Kidney tubule cell (primary cell): ENCODE measurements around the gene MINDY4.

ENCODE experiments used
- DNase-seq: peaks from one replicate; pipeline ENCODE4 v3.0.0-alpha.2; 2018; ENCODE audit warnings: low spot score

The MINDY4 gene

DNA sequence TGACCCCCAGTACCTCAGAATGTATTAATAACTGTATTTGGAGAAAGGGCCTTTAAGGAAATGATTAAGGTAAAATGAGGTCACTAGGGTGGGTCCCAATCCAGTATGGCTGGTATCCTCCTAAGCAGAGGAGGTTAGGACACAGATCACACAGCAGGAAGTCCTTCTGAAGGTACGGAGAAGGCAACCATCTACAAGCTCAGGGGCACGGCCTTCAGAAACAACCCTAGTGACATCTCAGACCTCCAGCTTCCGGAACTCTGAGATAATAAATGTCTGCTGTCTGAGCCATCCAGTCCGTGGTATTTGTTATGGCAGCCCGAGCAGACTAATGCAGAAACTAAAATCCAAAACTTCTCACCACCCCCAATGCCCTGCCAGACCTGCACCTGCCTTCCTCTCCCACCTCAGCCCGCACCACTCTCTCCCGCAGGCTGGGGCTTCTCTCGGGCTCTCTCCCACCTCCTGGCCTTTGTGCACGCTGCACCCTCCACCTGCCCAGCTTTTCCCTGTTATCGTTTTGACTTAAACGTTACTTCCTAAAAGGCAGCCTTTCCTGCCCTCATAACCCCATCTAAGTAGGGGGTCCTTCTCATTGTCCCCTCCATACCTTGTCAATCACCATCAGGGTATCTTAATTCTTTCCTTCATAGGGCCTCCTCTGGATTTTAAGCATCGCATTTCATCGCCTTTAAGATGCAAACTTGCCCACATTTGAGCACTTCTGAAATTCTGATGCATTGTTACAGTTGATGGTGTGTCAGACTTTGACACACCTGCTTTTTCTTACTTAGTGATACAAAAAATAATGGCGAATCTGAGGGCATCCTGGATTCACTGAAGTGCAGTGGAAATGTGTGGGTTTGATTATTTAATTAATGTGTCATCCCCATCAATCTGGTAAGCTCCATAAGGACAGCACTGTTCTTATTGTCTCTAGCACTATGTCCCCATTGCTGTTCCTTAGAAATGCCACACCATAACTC lies 108.2 kb downstream of the MINDY4 start:
- no peak for DNase-seq

DNA sequence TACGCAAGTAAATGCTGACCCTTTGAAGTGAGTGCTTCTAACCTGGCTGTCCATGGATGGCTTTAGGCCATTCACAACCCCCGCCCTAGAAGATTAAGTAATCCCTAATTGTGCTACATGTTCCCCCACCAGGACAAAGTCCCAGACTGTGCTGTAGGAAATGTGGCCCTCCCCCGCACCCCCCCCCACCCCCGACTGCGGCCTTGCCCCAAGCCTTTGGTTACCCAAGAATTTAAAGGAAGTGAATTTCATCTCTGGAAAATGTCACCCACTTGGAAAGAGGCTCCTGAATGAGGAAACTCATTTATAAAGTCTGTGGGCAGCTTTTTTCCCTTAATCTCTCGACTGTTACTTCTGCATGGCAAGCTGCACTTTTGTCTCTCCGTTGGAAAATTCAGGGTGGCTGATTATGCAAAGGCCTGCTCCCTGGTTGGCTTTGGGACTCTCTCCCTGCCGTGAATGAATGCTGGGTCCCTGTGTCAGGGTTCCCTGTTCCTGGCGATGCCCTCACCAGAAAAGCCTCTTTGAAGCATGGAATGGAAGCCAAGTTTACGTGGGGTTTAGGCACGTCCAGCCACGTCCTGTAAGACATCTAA lies 109.0 kb downstream of the MINDY4 start:
- DNase-seq: no peak

DNA sequence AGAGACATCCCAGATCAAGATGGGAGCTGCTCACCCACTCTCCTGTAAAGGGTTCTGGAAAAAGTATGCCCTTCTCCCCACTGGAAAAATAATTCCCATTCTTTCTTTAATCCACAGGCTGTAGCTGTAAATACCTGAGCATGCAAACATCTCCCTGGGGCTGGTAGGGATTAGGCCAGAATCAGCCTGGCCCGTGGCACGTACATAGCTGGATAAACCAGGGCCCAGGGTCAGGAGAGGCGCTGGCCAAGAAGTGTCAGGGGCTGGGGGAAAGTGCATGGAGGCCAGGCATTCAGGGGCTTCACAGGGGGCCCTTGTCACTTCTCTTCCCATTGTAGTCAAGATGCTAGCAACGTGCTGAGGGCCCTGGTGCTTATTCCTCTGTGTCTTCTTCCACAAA lies 109.7 kb downstream of the MINDY4 start:
- DNase-seq: no peak

DNA sequence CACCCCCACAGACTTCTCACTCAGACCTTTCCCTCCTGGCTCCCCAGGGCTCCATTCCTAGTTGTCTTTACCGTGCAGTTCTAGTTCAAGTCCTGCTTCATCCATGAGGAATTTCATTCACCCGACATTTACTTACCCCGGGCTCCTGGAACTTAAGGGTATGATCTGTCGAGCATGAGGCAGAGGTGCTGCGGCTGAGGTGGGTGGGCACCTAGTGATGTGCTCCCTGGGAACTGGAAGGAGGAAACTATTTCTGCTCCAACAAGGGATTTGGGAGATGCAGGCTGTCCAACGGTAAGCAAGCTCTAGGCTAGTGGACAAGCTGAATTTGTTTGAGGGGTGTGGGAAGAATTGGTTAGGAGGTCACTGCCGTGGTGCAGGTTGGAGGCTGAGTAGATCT lies 110.2 kb downstream of the MINDY4 start:
- DNase-seq: no peak

DNA sequence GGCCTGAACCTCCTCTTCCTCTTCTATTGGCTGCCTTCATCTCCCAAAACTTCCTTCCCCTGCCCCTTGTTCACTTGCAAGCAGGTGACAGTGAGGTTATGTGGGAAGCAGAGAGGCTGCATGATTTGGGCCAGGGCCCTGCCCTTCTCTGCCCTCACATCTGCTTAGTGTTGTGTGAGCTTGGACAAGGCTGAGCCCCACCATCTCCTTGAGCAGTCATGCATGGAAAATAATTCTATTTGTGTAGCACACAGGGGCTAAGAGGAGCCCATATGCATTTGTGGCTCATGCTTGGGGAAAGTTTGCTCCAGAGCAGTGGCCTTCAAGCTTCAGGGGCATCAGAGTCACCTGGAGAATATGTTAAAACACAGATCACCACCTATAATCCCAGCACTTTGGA lies 113.7 kb downstream of the MINDY4 start:
- no peak for DNase-seq

DNA sequence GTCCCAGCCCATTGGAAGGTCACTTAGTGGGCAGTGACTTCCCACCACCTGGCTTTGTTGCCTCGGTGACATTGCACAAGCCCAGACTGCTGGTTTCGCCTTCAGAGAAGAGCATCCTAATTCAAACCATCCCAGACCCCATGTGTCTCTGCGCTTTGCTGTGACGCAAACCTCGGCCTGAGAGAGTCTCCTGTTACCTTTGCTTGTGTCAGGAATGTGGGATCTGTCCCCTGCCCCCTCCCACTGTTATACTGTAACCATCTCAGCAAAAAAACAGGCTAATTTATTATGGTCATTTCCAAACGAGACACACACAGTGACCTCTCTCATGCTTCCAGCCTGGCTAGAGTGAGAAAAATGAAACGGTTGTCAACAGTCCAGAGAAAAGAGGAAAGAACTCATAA lies 115.4 kb downstream of the MINDY4 start:
- DNase-seq: no peak

DNA sequence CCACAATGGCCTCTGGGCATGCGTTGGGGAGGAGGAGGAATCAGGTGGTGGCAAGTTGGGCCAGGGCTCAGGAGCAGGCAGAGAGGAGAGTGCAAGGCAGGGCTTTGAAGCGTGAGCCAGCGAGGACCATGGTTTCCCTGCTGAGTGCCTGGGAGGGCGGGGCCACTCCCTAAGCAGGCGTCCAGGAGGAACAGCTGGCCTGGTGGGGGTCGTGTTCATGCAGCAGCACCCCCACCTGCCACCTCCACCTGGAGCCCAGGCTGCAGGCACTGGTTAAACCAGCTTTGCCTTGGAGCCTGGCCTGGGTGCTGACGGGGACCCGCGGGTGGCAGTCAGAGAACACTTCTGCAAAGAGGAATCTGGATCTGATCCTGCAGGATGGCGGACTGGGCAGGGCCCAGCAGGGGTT lies 116.3 kb downstream of the MINDY4 start:
- DNase-seq: no peak

DNA sequence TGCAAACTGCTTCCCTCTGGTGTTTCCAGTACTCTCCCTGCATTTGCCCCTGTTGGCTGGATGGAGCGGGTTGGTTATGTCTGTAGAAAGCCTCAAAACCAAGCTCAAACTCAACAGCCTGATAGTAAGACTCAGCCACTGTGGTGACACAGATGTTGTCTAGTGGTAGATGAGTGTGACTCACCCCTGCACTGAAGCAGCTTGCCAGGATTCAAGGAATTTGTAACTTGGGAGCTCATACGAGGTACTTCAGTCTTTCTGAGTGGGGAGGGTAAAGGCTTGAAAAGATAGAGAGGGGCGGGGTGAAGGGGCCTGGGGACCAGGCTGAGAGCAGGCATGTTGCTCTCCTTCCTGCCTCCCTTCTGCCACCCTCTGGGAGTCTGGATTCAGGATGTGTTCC lies 117.5 kb downstream of the MINDY4 start:
- DNase-seq: peak; percentile 79

DNA sequence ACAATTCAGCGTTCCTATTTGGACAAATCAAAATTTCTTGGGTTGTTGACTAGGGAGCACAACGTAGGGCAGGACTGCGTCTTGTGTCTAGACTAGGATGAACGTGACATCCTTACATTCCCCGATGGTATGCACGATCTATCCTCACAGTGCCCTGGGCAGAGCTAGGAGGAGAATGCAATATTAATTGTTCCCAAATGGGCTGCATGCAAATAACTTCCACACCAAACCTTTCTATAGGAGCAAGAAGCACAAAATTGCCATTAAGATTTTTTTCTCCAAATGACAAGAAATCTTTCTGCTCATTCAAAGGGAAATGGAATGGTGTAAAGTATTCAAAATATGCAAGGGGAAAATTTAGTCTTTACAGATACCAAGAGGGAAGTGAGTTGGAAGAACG lies 119.0 kb downstream of the MINDY4 start:
- DNase-seq: no peak

DNA sequence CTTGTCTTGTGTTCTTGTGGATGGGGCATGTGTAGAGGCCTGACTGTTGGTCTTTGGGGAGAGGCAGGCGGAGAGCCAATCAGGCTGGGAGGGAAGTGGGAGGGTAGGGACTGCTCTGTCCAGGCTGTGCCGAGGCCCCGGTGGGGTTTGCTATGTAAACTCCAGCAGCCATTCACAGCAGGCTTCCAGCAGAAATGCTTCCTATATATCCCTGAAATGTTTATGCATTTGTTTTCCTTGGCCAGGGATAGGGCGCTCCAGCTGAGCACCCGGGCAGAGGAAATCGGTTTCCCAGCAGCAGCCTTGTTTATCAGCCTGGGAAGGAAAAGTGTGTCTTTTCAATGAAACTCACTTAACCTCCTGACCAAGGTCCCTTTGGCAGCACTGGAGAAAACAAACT lies 122.1 kb downstream of the MINDY4 start:
- no peak for DNase-seq

DNA sequence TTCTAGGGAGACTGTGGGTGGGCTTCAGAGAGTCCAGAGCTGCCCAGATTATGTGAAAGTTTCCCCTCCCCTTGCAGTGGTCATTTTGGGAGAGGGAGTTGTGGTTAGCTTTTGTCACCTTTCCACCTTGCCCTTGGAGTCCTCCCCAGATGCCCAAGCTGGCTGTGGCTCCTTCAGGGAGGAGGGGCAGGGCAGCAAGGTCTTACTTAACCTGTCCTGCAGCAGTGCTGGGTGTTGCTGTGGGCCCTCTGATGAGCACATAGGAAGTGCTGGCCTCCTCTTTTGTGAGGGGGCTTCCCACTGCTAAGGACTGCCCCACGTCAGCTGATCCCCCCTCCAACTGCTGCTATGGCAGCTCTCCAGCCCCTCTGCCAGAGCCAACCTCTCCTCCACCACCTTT lies 122.8 kb downstream of the MINDY4 start:
- no peak for DNase-seq

DNA sequence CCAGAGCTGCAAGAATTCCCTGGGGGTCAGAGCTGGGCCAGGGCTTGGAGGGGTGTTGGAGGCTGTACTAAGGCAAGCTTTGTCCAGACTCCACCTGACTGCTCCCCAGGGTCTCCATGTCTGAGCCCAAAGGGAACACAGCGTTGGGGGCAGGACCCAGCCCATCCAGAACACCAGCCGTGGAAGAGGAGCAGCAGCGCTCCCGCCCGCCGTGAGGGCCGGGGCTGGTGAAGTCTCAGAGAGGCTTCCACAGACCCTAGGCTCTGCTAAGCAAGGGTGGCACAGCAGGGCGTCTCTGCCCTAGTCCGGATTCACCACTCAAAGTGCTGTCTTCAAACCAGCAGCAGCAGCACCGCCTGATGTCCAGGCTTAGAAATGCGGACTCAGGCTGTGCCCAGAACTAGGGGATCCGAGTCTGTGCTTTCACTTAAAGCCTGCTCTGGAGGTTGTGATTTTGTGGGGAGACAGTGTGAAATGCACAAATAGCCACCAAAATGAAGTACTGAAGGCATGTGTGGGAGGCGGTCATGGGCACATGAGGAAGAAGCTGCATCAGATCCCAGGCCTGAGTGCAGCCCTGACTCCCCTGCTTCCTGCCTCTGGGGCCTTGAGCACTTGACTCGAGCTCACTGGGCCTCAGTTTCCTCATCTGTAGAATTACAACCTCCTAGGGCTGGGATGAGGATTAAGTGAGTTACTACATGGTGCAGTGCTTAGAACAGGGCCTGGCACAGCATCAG lies 123.8 kb downstream of the MINDY4 start:
- DNase-seq: no peak

DNA sequence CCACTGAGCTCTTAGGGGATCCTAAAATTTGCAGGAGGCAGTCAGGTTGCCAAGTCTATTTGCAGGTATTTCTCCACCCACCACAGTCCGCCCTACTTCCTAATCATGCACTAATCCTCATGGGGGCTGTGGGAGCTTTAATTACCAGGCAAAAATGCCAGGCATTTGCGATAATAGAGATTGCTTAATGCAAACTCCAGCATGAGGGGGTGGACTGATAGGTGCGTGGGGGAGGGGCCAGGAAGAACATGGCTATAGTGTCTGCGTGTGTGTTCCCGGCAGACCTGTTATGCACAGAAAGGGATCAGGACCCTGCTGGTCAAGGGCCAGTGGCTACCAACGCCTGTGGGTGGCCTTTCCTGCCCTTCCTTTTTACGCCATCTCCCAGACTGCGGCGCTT lies 124.8 kb downstream of the MINDY4 start:
- no peak for DNase-seq

DNA sequence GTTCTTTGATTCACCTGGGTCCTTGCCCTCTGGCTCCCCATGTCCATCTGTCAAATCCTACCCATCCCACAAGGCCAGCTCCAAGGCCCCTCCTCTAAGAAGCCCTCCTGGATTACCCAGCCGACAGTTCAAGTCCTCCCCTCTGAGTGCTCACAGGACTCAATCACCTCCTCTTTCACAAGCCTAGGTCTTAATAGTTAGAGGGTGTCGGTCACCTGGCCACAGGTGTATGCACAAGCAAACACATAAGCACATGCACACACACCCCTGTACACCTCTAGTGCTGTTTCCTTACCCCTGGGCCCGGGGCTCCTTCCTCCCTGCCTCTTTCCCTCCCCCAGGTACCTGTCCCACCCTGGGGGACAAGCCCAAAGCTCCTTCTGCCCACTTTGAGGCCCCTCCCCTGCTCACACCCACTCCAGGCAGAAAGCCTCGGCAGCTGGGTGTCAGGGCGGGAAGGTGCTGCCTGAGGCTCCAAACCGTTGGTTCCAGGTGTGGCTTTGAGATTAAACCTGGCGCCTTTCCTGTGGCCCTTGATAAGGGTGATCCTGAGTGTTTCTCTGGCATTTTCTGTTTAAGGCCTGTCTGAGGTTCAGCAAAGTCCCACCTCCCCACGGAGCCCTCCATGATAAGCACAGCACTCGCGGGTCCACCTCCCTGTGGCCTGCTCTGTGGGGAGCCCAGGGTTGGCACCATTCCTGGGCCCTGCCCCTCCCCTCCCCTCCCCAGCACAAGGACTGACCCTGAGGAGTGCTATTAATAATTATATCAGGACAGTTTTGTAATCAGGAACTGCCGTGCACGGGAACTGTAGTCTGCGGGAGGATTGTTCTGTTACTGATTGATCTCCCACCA lies 125.8 kb downstream of the MINDY4 start:
- DNase-seq: peak; percentile 40

DNA sequence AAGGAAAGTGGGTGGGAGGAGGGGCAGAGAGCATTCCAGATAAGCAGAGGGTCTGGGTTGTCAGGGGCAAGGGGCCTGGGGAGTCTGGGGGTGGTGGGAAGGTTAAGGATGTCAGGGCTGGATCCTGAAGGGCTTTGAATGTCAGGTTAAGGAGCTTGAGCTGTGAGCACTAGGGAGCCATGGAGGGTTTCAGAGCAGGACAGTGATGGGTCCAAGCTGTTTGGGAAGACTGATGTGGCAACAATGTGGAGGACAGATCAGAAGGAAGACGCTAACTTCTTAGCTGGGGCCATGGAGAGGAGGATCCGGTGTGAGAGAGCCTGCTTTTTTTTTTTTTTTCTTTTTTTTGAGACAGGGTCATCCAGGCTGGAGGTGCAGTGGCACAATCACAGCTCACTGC lies 126.6 kb downstream of the MINDY4 start:
- DNase-seq: no peak

DNA sequence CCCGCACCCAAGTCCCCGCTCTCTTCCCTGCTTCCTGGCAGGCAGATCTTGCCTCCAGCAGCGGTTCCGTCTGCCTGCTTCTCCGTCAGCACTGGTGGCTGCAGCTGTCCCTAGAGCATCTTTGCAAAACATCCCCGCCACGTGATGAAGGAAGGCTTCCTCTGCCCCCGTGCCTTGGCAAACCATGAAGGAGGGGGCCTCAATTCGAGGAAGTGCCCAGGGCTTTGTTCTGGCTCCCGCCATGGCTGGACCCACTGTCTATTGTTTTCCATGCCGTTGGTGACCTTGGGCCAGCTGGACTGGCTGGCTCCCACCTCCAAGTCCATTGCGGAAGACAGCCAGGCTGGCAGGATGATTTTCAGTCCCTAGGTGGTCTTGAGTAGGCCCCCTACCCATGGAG lies 127.2 kb downstream of the MINDY4 start:
- DNase-seq: no peak

DNA sequence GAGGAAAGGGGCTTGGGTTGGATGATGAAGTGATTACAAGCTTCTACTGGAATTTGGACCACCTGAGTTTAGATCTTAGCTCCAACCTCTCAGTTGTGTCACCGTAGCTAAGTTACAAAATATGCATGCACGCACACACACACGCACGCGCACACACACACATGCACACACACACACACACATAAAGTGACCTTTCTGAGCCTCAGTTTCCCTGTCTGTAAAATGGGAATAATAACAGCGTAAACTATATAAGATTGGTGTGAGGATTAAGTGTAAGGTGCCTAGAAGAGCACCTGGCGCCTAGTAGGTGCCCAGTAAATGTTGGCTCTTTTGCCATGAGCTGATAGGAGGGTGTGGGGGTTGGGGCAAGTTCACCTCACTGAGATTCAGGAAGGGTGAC lies 127.8 kb downstream of the MINDY4 start:
- no peak for DNase-seq

DNA sequence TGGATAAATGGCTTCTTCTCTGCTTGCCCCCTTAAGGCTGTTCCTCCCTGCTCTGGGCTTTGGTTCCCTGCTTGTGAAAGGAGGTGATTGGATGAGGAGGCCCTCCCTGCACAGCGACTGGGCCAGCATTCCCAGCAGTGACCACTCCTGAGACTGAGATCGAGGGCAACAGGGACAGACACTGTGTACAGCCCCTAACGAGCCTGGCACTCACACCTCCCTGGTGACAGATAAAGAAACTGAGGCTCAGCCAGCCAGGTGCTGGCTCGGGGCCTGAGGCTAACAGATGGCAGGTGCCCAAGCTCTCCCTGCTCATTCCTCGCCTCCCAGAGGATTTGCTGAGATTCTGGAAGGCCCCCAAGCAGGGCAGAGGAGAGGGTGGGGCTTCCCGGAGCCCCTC lies 128.4 kb downstream of the MINDY4 start:
- no peak for DNase-seq

DNA sequence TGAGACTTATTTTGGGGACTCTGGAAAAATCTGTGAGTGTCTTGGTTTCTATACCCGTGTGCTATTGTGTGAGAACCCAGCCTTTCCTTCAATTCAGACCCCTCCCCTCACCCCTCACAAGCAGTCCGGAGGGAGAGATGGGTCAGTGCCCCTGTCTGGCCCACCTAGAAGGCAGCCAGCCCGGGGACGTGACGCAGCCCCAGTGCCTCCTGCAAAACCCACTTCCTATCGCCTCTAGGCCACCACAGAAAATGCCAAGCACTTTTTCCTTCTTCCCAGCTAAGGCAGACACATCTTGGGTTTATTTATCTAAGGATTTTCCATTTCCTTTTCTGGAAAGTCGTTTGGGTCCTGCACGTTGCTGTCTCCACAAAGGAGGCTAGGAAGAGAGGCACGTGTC lies 128.8 kb downstream of the MINDY4 start:
- no peak for DNase-seq

DNA sequence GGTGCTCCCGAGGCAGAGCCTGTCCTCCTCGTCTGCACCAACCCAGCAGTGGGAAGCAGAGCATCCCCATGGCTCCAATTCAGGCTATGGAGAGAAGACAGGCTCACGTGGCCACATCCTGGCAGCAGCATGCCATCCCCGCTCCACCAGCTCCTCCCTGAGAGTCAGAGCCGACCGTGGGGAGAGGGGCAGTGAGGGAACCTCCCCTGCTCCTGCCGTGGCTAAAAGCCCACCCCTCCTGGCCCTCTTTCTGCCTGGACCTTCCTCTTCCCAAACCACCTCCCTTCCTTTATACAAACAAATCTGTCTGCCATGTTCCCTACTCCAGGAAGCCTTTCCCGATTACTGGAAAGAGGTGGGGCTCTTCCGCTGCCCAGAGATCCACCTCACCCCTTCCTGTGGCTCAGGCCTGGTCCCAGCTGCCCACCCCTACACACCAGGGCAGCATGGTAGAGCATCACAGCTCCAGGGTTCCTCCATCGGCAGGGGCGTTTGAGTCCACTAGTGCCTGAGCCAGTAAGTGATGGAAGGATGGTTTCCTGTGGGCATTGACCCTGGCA lies 129.7 kb downstream of the MINDY4 start:
- no peak for DNase-seq

DNA sequence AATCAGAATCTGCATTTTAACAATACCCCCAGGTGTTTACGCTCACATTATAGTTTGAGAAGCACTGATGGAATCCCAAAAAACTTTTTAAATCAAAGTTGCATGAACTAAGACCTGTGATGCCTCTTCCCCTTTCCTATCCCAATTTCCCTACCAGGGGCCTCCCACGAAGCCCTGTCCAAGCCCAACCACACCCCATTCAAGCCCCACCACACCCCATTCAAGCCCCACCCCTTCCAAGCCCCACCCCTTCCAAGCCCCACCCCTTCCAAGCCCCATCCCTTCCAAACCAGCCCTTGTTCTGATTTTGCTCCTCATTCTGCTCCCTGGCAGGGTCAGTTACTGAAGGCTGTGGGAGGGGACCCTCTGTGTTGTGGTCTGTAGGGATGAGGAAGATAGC lies 130.6 kb downstream of the MINDY4 start:
- no peak for DNase-seq

DNA sequence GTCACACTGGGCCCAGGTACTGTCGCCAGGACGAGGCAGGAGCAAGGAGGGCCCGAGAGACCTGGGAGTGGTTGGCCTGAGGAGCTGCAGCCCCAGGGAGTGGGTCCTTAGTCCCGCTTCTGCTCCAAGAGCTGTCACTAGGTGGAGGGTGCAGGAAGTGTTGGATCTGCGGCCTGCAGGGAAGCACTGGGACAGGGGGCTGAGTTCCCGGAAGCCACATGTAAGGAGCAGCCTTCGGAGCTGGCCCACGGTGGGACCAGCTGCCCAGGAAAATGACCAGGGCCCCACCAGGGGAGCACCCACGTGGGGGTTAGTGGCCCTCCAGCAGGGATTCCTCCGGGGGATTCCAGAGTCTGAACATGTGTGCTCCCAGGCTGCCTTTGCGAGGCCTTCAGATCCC lies 131.2 kb downstream of the MINDY4 start:
- no peak for DNase-seq
